Common myeloid progenitor, CD34-positive (primary cell): ENCODE results near the gene RPL28.
A peak's percentile ranks its signal among the peaks of the same experiment; 100 is the strongest.

Experiments
- CTCF ChIA-PET: fragments of 350-600 bp; sonication (Branson Sonifier 250); formaldehyde crosslinking; loops from one replicate; lab custom pipeline; 2021; ENCODE audit warnings: antibody characterized with exemption; lab: Charles Lee
- POLR2A ChIA-PET: fragments of 350-600 bp; sonication (Branson Sonifier 250); formaldehyde crosslinking; loops from one replicate; lab custom pipeline; 2021; ENCODE audit warnings: antibody characterized with exemption; lab: Charles Lee
- DNase-seq, 3 donors: peaks; one replicate each; pipeline versions ENCODE4 v3.0.0 to v3.0.0-alpha.2; 2013
- H3K27ac ChIP-seq, 2 experiments: 1 replicate in 1 of 2; 2 replicates in 1 of 2; pipeline ENCODE4 v1.7.0; 2013; ENCODE audit warnings: inconsistent platforms in 2 of 2, low read length in 2 of 2, mild to moderate bottlenecking in 2 of 2, low read depth in 1 of 2, moderate library complexity in 1 of 2; ENCODE audit not compliant: severe bottlenecking in 2 of 2, insufficient read depth in 1 of 2, poor library complexity in 1 of 2
- H3K27me3 ChIP-seq, 5 experiments: replicated peaks in 2 of 5; 1 replicate in 3 of 5; 2 replicates in 2 of 5; pipeline versions ENCODE4 v1.6.1 to v1.7.0; 2013; ENCODE audit warnings: low read length in 4 of 5, mild to moderate bottlenecking in 2 of 5, moderate library complexity in 2 of 5, inconsistent platforms in 1 of 5; ENCODE audit not compliant: insufficient read depth in 5 of 5, control insufficient read depth in 4 of 5
- H3K36me3 ChIP-seq, 4 experiments: 1 replicate in 2 of 4; 2 replicates in 2 of 4; pipeline versions ENCODE4 v1.6.1 to v1.7.0; 2013; ENCODE audit warnings: low read length in 3 of 4, control low read depth in 1 of 4, mild to moderate bottlenecking in 1 of 4; ENCODE audit not compliant: control insufficient read depth in 4 of 4, insufficient read depth in 4 of 4
- H3K4me1 ChIP-seq, 4 experiments: 1 replicate in 3 of 4; 2 replicates in 1 of 4; pipeline versions ENCODE4 v1.6.1 to v1.7.1; 2013; ENCODE audit warnings: low read length in 3 of 4, mild to moderate bottlenecking in 3 of 4, control low read depth in 1 of 4, inconsistent platforms in 1 of 4, moderate library complexity in 1 of 4; ENCODE audit not compliant: control insufficient read depth in 4 of 4, insufficient read depth in 4 of 4; ENCODE audit errors: control extremely low read depth in 1 of 4
- H3K4me3 ChIP-seq, 7 experiments: 1 replicate in 4 of 7; 2 replicates in 3 of 7; pipeline versions ENCODE4 v1.5.1 to v1.7.0; 2013; ENCODE audit warnings: mild to moderate bottlenecking in 7 of 7, low read length in 6 of 7, moderate library complexity in 6 of 7, inconsistent platforms in 2 of 7, low read depth in 2 of 7, control low read depth in 1 of 7; ENCODE audit not compliant: insufficient read depth in 4 of 7, control insufficient read depth in 1 of 7; ENCODE audit errors: extremely low read depth in 1 of 7
- H3K9me3 ChIP-seq, 5 experiments: 1 replicate in 4 of 5; 2 replicates in 1 of 5; pipeline versions ENCODE4 v1.6.1 to v1.7.1; 2013; ENCODE audit warnings: low read length in 4 of 5, mild to moderate bottlenecking in 2 of 5, inconsistent platforms in 1 of 5, low read depth in 1 of 5, moderate library complexity in 1 of 5; ENCODE audit not compliant: control insufficient read depth in 4 of 5, insufficient read depth in 2 of 5; ENCODE audit errors: control extremely low read depth in 1 of 5
- WGBS: methylation state at CpG from one replicate; pipeline ENCODE4 v1.1.5; 2013; ENCODE audit not compliant: insufficient coverage; 5-methylcytosine and 5-hydroxymethylcytosine counted together

The RPL28 gene

DNA sequence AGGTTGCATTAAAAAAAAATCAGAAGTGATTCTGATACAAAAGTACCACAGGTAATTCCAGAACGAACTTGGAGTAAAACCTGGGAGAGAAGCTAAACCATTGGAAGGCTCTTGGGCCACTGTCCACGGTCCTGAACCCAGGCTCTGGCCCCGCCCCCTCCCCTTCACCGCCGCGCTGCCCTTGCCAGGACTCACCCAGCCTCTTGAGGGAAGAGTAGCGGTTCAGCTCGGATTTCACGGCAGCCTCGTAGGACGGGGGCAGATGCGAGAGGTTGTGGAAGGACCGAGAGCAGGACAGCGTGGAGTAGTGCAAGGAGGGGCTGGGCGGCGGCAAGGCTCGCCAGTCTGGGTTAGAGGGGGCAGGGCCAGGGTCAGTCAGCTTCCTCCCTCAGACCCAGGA lies 51.7 kb downstream of the RPL28 start:
- Histone ChIP-seq H3K9me3 (no peaks in the 10 kb centered on the region), H3K27ac (no peak overlapping the region), H3K36me3 (no peaks in the 10 kb centered on the region), H3K4me3 (no peak overlapping the region), H3K4me1 (peaks cover 0 to 23% (median 19%) of the 10 kb centered on the region in 4 experiments), H3K27me3 (peaks cover 6 to 85% (median 40%) of the 10 kb centered on the region in 5 experiments)
- CTCF ChIA-PET = interaction anchor here (0.6 to 1.2 kb wide), 7 partner anchors 11 to 567 kb away, joined by 3 to 6 read pairs (median 4); no protein-coding TSS in a partner anchor
- DNase-seq = peak; percentile 42 to 77 (median 75)
- 8% methylated on average over 14 of the region's 17 CpGs for WGBS
- POLR2A ChIA-PET = interaction anchor here (0.6 kb wide), 1 partner anchor 43 kb away, joined by 3 read pairs; no protein-coding TSS in a partner anchor

DNA sequence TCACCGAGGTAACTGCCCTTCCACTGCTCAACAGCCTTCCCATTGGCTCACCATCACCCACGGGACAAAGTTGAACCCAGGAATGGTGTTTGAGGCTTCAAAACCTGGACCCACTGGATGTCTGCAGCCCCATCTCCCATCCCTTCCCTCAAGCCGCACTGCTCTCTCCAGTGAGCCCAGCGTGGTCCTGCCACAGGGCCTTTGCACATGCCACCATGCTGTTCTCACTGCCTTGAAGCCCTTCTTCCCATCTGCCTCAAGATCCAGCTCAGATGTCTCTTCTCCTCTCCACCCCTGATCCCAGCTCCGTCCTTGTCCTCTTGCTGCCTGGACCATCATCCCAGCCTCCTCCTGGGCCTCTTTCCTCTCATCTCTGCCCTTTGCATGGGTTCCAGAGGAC lies 53.3 kb downstream of the RPL28 start:
- Histone ChIP-seq H3K4me1 (peaks cover 0 to 34% (median 28%) of the 10 kb centered on the region in 4 experiments), H3K27me3 (peaks cover 3 to 83% (median 42%) of the 10 kb centered on the region in 5 experiments), H3K4me3 (no peak overlapping the region), H3K9me3 (no peaks in the 10 kb centered on the region), H3K36me3 (no peaks in the 10 kb centered on the region), H3K27ac (no peak overlapping the region)
- no peak for DNase-seq
- ChIA-PET POLR2A (no interaction called here), CTCF (interaction anchor here (0.7 kb wide), 1 partner anchor 160 kb away, joined by 3 read pairs; no protein-coding TSS in a partner anchor)
- WGBS = 93% methylated on average over 5 of the region's 5 CpGs

DNA sequence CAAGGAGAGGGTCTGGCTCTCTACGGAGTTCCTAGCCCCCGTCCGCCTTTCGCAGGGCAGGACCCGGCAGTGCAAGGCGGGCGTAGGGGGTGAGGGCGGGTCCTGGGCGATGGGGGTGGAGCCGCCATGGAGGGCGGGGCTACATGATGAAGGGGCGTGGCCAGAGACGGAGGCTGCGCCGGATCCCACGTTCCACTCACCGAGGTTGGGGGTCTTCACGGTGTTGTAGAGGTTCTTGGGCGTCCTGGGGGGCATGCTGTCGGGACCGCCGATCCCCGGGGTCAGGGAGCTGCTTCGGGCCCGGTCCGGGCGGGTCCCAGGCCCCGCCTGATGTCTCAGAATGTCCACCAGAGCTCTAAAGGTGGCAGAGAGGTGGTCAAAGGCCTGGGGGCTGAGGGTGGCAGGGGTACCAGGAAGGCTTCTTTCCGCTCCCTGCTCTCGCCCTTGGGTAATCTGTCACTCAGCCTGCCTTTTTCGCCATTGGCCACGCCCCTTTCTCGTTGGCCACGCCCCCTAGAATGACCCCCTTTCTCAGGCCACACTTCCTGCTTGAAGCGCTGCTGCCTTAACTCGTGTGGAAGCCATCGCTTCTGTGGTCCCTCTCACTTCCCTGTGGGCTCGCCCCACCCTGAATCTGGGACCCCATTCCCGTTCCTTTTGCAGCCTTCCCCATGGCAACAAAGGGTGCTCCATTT lies 54.8 kb downstream of the RPL28 start:
- Histone ChIP-seq H3K27me3 (peaks cover 3 to 87% (median 50%) of the 10 kb centered on the region in 5 experiments), H3K36me3 (no peaks in the 10 kb centered on the region), H3K4me3 (no peak overlapping the region), H3K27ac (no peak overlapping the region), H3K9me3 (no peaks in the 10 kb centered on the region), H3K4me1 (peaks cover 0 to 34% (median 28%) of the 10 kb centered on the region in 4 experiments)
- ChIA-PET POLR2A (no interaction called here), CTCF (no interaction called here)
- 10% methylated on average over 27 of the region's 39 CpGs for WGBS
- DNase-seq = no peak

DNA sequence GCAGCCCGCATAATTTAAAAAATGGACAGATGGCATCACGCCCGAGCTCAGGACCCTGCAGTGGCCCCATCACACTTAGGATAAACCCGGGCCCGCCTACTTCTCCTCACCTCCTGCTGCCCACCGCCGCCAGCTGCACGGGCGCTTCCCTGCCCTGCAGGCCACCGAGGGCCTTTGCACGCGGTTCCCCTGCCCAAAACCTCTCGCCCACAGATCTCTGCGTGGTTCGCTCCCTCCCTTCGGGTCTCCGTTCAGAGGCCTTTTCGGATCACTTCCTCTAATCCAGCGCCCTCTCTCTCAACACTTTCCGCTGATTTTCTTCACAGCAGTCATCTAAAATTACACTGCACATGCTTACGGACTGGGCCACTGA lies 55.6 kb downstream of the RPL28 start:
- no peak overlapping the region for H3K27ac ChIP-seq
- peaks cover 0 to 34% (median 28%) of the 10 kb centered on the region in 4 experiments for H3K4me1 ChIP-seq
- POLR2A ChIA-PET = no interaction called here
- DNase-seq = peak; percentile 46 to 83 (median 80)
- H3K36me3 ChIP-seq = no peaks in the 10 kb centered on the region
- H3K9me3 ChIP-seq = no peaks in the 10 kb centered on the region
- CTCF ChIA-PET = no interaction called here
- WGBS = 1% methylated on average over 20 of the region's 21 CpGs
- peaks cover 3 to 93% (median 52%) of the 10 kb centered on the region in 5 experiments for H3K27me3 ChIP-seq
- H3K4me3 ChIP-seq = no peak overlapping the region

DNA sequence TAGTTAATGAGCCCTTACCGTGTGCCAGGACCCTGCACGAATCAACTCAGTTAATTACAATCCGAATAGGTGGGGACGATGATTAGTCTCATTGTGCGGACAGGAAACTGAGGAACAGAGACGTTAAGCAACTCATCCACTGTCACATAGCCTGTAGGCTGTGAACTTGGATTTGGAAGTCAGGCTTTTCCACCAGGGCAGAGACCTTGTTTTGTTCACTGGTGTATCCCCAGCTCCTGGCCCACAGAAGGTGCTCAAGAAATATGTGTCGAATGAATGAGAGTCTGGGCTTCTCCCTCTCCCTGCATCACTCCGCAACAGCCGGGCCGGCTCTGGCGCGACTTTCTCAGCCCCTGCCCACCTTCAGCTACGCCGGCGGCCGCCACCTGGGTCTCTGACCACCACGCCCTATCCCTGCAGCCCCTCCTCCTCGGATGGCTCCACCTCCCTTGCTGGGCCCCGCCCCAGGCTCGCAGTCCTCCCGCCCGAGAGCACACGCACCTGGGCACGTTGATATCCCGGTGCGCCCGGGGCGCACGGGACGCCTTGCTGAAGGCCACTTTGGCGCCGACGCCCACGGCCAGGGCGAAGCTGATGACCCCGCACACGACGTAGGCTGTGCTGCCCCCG lies 56.1 kb downstream of the RPL28 start:
- Histone ChIP-seq H3K4me3 (no peak overlapping the region), H3K27ac (no peak overlapping the region), H3K9me3 (no peaks in the 10 kb centered on the region), H3K27me3 (peaks cover 3 to 94% (median 52%) of the 10 kb centered on the region in 5 experiments), H3K36me3 (no peaks in the 10 kb centered on the region), H3K4me1 (peaks cover 0 to 34% (median 28%) of the 10 kb centered on the region in 4 experiments)
- ChIA-PET CTCF (no interaction called here), POLR2A (interaction anchor here (1.8 kb wide), 1 partner anchor 34 kb away, joined by 7 read pairs; the partner anchor contains the start of gene UBE2S)
- WGBS = 2% methylated on average over 38 of the region's 39 CpGs
- DNase-seq = no peak

DNA sequence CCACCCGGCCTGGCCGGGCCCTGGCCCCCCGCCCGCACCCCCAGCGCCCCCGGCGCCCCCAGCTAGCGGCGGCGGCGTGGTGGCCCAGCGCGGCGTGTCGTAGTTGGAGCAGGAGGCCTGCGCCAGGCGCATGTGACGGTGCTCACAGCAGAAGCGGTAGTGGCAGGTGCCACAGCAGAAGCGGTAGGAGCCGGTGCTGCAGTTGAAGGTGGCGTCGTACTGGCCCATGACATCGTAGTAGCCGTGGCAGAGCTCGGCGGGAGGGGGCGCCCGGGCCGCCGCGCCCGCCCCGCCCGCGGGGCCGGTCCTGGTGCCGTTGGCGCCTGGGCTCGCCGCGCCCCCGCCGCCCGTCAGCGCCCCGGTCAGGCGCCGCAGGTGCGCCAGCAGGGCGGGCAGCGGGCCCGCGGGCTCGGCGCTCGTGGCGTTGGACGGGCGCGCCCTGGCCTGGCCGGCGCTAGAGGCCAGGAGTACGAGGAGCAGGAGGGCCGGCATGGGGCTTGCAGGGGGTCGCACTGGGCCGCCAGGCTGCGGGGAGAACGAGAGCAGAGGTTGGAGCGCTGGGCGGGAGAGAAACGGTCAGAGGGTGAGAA lies 56.7 kb downstream of the RPL28 start:
- H3K27me3 ChIP-seq = peaks cover 3 to 95% (median 49%) of the 10 kb centered on the region in 5 experiments
- CTCF ChIA-PET = no interaction called here
- H3K27ac ChIP-seq = no peak overlapping the region
- H3K4me3 ChIP-seq = no peak overlapping the region
- peaks cover 0 to 34% (median 28%) of the 10 kb centered on the region in 4 experiments for H3K4me1 ChIP-seq
- H3K36me3 ChIP-seq = no peaks in the 10 kb centered on the region
- DNase-seq = peak in 2 of 3 donors; percentile 70 to 77
- 1% methylated on average over 53 of the region's 72 CpGs for WGBS
- no peaks in the 10 kb centered on the region for H3K9me3 ChIP-seq
- POLR2A ChIA-PET = interaction anchor here (1.8 kb wide), 1 partner anchor 35 kb away, joined by 7 read pairs; the partner anchor contains the start of gene UBE2S
